Astrocyte (in vitro differentiated cells and primary cell): ENCODE data around the gene AP2B1. TPM values are rescaled to one million over a fixed set of nuclear protein-coding genes. Genes with fewer than 3 reads are reported as not detected.
"Not testable (repeated sequence)": the region's sequence is repeated elsewhere in the genome, so short reads cannot be mapped to it uniquely, and the experiment has no call there.

Experiments used
- DNase-seq: peaks from one replicate; pipeline ENCODE4 v3.0.0-alpha.2; 2010; ENCODE audit warnings: low read depth
- FAIRE-seq: peaks from 2 replicates; lab custom pipeline; 2011; peaks lifted over from hg19 to GRCh38; lab: Jason Lieb, UNC
- H2AFZ ChIP-seq: 2 replicates; pipeline ENCODE4 v1.6.0; 2012; ENCODE audit warnings: low read depth, low read length, inconsistent platforms
- H3K27ac ChIP-seq: 2 replicates; pipeline ENCODE4 v1.5.1; 2011; ENCODE audit warnings: low read depth, low read length, inconsistent platforms
- H3K27me3 ChIP-seq: 2 replicates; pipeline ENCODE4 v1.6.0; 2011; ENCODE audit warnings: low read length, inconsistent platforms; ENCODE audit not compliant: insufficient read depth
- H3K36me3 ChIP-seq: 2 replicates; pipeline ENCODE4 v1.5.1; 2011; ENCODE audit warnings: low read length, inconsistent platforms; ENCODE audit not compliant: insufficient read depth
- H3K4me1 ChIP-seq: 2 replicates; pipeline ENCODE4 v1.5.1; 2011; ENCODE audit warnings: low read length, inconsistent platforms; ENCODE audit not compliant: insufficient read depth
- H3K4me2 ChIP-seq: 2 replicates; pipeline ENCODE4 v1.6.0; 2012; ENCODE audit warnings: low read length, inconsistent platforms
- H3K4me3 ChIP-seq: 2 replicates; pipeline ENCODE4 v1.5.1; 2011; ENCODE audit warnings: low read depth, mild to moderate bottlenecking, low read length, inconsistent platforms; ENCODE audit not compliant: insufficient read depth
- H3K79me2 ChIP-seq: 2 replicates; pipeline ENCODE4 v1.6.0; 2012; ENCODE audit warnings: mild to moderate bottlenecking, low read length, inconsistent platforms; ENCODE audit not compliant: insufficient read depth
- H3K9ac ChIP-seq: 2 replicates; pipeline ENCODE4 v1.6.0; 2012; ENCODE audit warnings: mild to moderate bottlenecking, low read length, inconsistent platforms
- H3K9me3 ChIP-seq: 2 replicates; pipeline ENCODE4 v1.5.1; 2012; ENCODE audit warnings: low read depth, mild to moderate bottlenecking, low read length, inconsistent platforms; ENCODE audit not compliant: insufficient read depth
- H4K20me1 ChIP-seq: 2 replicates; pipeline ENCODE4 v1.6.0; 2012; ENCODE audit warnings: low read length, inconsistent platforms; ENCODE audit not compliant: insufficient read depth
- H3K27ac Mint-ChIP-seq: one replicate; pipeline ENCODE4 v1.8.0; 2021; ENCODE audit warnings: mild to moderate bottlenecking, mixed read lengths; ENCODE audit not compliant: unreplicated experiment
- H3K27me3 Mint-ChIP-seq: one replicate; pipeline ENCODE4 v1.8.0; 2021; ENCODE audit warnings: low read depth, mixed read lengths; ENCODE audit not compliant: unreplicated experiment
- H3K36me3 Mint-ChIP-seq: one replicate; pipeline ENCODE4 v1.8.0; 2021; ENCODE audit warnings: low read depth, mixed read lengths; ENCODE audit not compliant: unreplicated experiment
- H3K4me1 Mint-ChIP-seq: one replicate; pipeline ENCODE4 v1.8.0; 2021; ENCODE audit warnings: low read depth, mixed read lengths; ENCODE audit not compliant: unreplicated experiment
- H3K4me3 Mint-ChIP-seq: one replicate; pipeline ENCODE4 v1.8.0; 2021; ENCODE audit warnings: mild to moderate bottlenecking, moderate library complexity, mixed read lengths; ENCODE audit not compliant: unreplicated experiment
- H3K9me3 Mint-ChIP-seq: one replicate; pipeline ENCODE4 v1.8.0; 2021; ENCODE audit warnings: mild to moderate bottlenecking, mixed read lengths; ENCODE audit not compliant: unreplicated experiment
- EZH2 ChIP-seq: IDR thresholded peaks from 2 replicates; pipeline ENCODE4 v1.6.1; 2012; ENCODE audit warnings: mild to moderate bottlenecking, low read length, inconsistent platforms; ENCODE audit not compliant: insufficient read depth
- total RNA-seq: library from RNA; stranded (reverse); gene quantifications from 2 replicates; pipeline ENCODE4 v1.2.1, GENCODE V29; 2021
- TF ChIP-seq, protein P1 (sequence below): IDR thresholded peaks from 2 replicates; pipeline ENCODE4 v1.5.1; 2011; ENCODE audit warnings: low read depth, mild to moderate bottlenecking, inconsistent platforms, low read length, moderate library complexity; ENCODE audit not compliant: insufficient read depth

The AP2B1 gene
- total RNA-seq, 1 donor from 2014 or later, result 313 TPM

GRCh38 chr17:35701491-35701890 is 114.4 kb downstream of the AP2B1 start:
- H3K4me3 Mint-ChIP-seq, result no peak overlapping the region
- no peaks in the 10 kb centered on the region for H3K27me3 Mint-ChIP-seq
- DNase-seq (no peak), FAIRE-seq (no peak)
- H3K4me1 ChIP-seq, result no peaks in the 10 kb centered on the region
- peaks cover 11% of the 10 kb centered on the region for H3K79me2 ChIP-seq
- peaks cover 13% of the 10 kb centered on the region for H3K36me3 Mint-ChIP-seq
- no peak overlapping the region for H3K9ac ChIP-seq
- H3K9me3 Mint-ChIP-seq, result no peaks in the 10 kb centered on the region
- no peak overlapping the region for H3K4me2 ChIP-seq
- H4K20me1 ChIP-seq, result peaks cover 35% of the 10 kb centered on the region
- peaks cover 15% of the 10 kb centered on the region for H3K36me3 ChIP-seq
- no peak overlapping the region for H3K27ac ChIP-seq
- no peaks in the 10 kb centered on the region for H3K27me3 ChIP-seq
- H3K27ac Mint-ChIP-seq, result no peak overlapping the region
- H2AFZ ChIP-seq, result no peak overlapping the region
- no peak overlapping the region for H3K4me3 ChIP-seq
- no peaks in the 10 kb centered on the region for H3K4me1 Mint-ChIP-seq
- TF ChIP-seq, protein P1, sequence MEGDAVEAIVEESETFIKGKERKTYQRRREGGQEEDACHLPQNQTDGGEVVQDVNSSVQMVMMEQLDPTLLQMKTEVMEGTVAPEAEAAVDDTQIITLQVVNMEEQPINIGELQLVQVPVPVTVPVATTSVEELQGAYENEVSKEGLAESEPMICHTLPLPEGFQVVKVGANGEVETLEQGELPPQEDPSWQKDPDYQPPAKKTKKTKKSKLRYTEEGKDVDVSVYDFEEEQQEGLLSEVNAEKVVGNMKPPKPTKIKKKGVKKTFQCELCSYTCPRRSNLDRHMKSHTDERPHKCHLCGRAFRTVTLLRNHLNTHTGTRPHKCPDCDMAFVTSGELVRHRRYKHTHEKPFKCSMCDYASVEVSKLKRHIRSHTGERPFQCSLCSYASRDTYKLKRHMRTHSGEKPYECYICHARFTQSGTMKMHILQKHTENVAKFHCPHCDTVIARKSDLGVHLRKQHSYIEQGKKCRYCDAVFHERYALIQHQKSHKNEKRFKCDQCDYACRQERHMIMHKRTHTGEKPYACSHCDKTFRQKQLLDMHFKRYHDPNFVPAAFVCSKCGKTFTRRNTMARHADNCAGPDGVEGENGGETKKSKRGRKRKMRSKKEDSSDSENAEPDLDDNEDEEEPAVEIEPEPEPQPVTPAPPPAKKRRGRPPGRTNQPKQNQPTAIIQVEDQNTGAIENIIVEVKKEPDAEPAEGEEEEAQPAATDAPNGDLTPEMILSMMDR, result no peak
- no peak for TF ChIP-seq EZH2
- no peaks in the 10 kb centered on the region for H3K9me3 ChIP-seq

GRCh38 chr17:35703308-35703707 is 116.2 kb downstream of the AP2B1 start:
- not testable (repeated sequence) for H3K27ac ChIP-seq, H2AFZ ChIP-seq, H3K9ac ChIP-seq, FAIRE-seq, H3K4me3 ChIP-seq, H3K9me3 ChIP-seq, H3K4me3 Mint-ChIP-seq, H3K9me3 Mint-ChIP-seq, H3K27ac Mint-ChIP-seq, DNase-seq, H3K79me2 ChIP-seq, H3K27me3 ChIP-seq, H3K4me1 ChIP-seq, H3K27me3 Mint-ChIP-seq, H3K4me1 Mint-ChIP-seq, H3K4me2 ChIP-seq, H3K36me3 Mint-ChIP-seq
- Histone ChIP-seq H3K36me3 (peaks cover 11% of the 10 kb centered on the region), H4K20me1 (peaks cover 30% of the 10 kb centered on the region)

- Mint-ChIP-seq H3K36me3 (peaks cover 6% of the 10 kb centered on the region), H3K4me3 (no peak overlapping the region), H3K27ac (no peak overlapping the region), H3K9me3 (no peaks in the 10 kb centered on the region), H3K4me1 (no peaks in the 10 kb centered on the region), H3K27me3 (no peaks in the 10 kb centered on the region)
- no peak overlapping the region for H3K4me2 ChIP-seq
- FAIRE-seq, result no peak
- no peak for DNase-seq
- H3K79me2 ChIP-seq, result peaks cover 10% of the 10 kb centered on the region
- H3K9me3 ChIP-seq, result no peaks in the 10 kb centered on the region
- no peak overlapping the region for H3K9ac ChIP-seq
- no peak overlapping the region for H3K4me3 ChIP-seq
- H2AFZ ChIP-seq, result no peak overlapping the region
- H3K27ac ChIP-seq, result no peak overlapping the region
- TF ChIP-seq, protein P1, result no peak
- TF ChIP-seq EZH2, result no peak
- no peaks in the 10 kb centered on the region for H3K4me1 ChIP-seq
- H3K36me3 ChIP-seq, result peaks cover 10% of the 10 kb centered on the region
- no peaks in the 10 kb centered on the region for H3K27me3 ChIP-seq
- peaks cover 20% of the 10 kb centered on the region for H4K20me1 ChIP-seq
Observed at GRCh38 chr17:35705230-35705629, 118.1 kb downstream of the AP2B1 start.
